Right lobe of liver (tissue), 5 donors: Measurements from ENCODE around the gene CTSF. TPM values are rescaled to one million over a fixed set of nuclear protein-coding genes. Genes with fewer than 3 reads are reported as not detected.

Experiments
- small RNA-seq, 2 experiments: library from RNA; depleted of rRNA; stranded (forward); fragments of <200 nt; gene quantifications; one replicate each; pipeline ENCODE3, GENCODE V24; 2016
- total RNA-seq, 6 experiments: library from RNA; depleted of rRNA in 2 of 6; stranded (reverse); fragments of >200 nt in 2 of 6; fragmentation: NEBNext Ultra II Directional in 3 of 6; extraction: Animal tissue kit (Norgen Biotek cat#: 25700) in 3 of 6; gene quantifications; one replicate each; pipeline versions ENCODE4 v1.1.0 to v1.2.4, GENCODE V29; 2016 to 2023
- donor health status: DM: no; HTN: no; CAD: no.
- donor health status: DM: no; HTN: no; CAD: no.
- donor health status: DM: no; HTN: yes; CAD: no.
- donor health status: DM: no; HTN: yes; CAD: no.

Gene CTSF
- total RNA-seq, 6 experiments from 2014 or later, result 35.3 to 54.4 (median 44.7) TPM

Small RNA genes lying within 50 kb of the gene (small RNA-seq; reads per million reads assigned to genes)
- gene RNU4-39P, result 0 reads per million in 2 experiments

Other genes starting within 250 kb of the CTSF start
- gene RIN1, start 232.2 kb downstream of the CTSF start, total RNA-seq, result 1 to 10 TPM in 3 of 6 experiments, under 1 TPM in 3; 0.46 to 1.8 (median 0.94) TPM
- 10 to 100 TPM in 5 of 6 experiments, 1 to 10 TPM in 1; 8.2 to 31.9 (median 12.1) TPM for gene BRMS1, start 223.5 kb downstream of the CTSF start, total RNA-seq
- gene B4GAT1, start 221.0 kb downstream of the CTSF start, total RNA-seq, result 10 to 100 TPM in 5 of 6 experiments, 1 to 10 TPM in 1; 6.3 to 25.4 (median 15.6) TPM
- gene SLC29A2, start 196.8 kb downstream of the CTSF start, total RNA-seq, result 1 to 10 TPM in 4 of 6 experiments, under 1 TPM in 2; 0.35 to 2.2 (median 1.1) TPM
- not detected for gene NPAS4, start 147.6 kb downstream of the CTSF start, total RNA-seq
- gene MRPL11, start 129.8 kb downstream of the CTSF start, total RNA-seq, result 10 to 100 TPM; 17.6 to 34.1 (median 28.6) TPM
- 1 to 10 TPM; 2.0 to 5.3 (median 3.2) TPM for gene PELI3, start 101.7 kb downstream of the CTSF start, total RNA-seq
- 10 to 100 TPM; 18.0 to 25.6 (median 22.0) TPM for gene DPP3, start 88.2 kb downstream of the CTSF start, total RNA-seq
- gene BBS1, start 58.0 kb downstream of the CTSF start, total RNA-seq, result 10 to 100 TPM in 4 of 6 experiments, 1 to 10 TPM in 2; 6.2 to 18.1 (median 11.2) TPM
- 10 to 100 TPM in 1 of 6 experiments, 1 to 10 TPM in 5; 3.6 to 15.5 (median 5.8) TPM for gene ZDHHC24, start 22.6 kb downstream of the CTSF start, total RNA-seq
- not detected for gene ACTN3, start 21.7 kb downstream of the CTSF start, total RNA-seq
- gene CCDC87, start 24.5 kb upstream of the CTSF start, total RNA-seq, result under 1 TPM in 5 of 6 experiments, not detected in 1; 0.07 to 0.37 (median 0.12) TPM
- 10 to 100 TPM; 22.6 to 54.2 (median 34.3) TPM for gene CCS, start 24.6 kb upstream of the CTSF start, total RNA-seq
- gene RBM14, start 48.0 kb upstream of the CTSF start, total RNA-seq, result 10 to 100 TPM; 25.1 to 63.7 (median 27.4) TPM
- 10 to 100 TPM; 40.3 to 57.0 (median 48.4) TPM for gene RBM4, start 70.1 kb upstream of the CTSF start, total RNA-seq
- 1 to 10 TPM; 3.6 to 9.4 (median 6.9) TPM for gene RBM4B, start 109.3 kb upstream of the CTSF start, total RNA-seq
- gene SPTBN2, start 160.6 kb upstream of the CTSF start, total RNA-seq, result 10 to 100 TPM; 20.7 to 67.1 (median 50.7) TPM